RWPE2 (cell line): ENCODE results near the gene USP3.
A peak's percentile ranks its signal among the peaks of the same experiment; 100 is the strongest.

Experiments
- ATAC-seq: fragments of 200-7000 bp; cut with Tn5 transposase; 3 replicates; pipeline ENCODE4 v1.9.1; 2021; ENCODE audit warnings: low read depth
- DNase-seq: peaks from one replicate; pipeline ENCODE4 v3.0.0-alpha.2; 2020; ENCODE audit warnings: low spot score
- H3K27ac ChIP-seq: fragments of 450-650 bp; 2 replicates; pipeline ENCODE4 v1.5.1; 2017; ENCODE audit warnings: mild to moderate bottlenecking; ENCODE audit not compliant: poor library complexity, severe bottlenecking
- H3K27me3 ChIP-seq: fragments of 250-450 bp; sonication (Bioruptor Pico); 2 replicates; pipeline ENCODE4 v1.5.1; 2021; ENCODE audit warnings: mild to moderate bottlenecking, moderate library complexity; ENCODE audit not compliant: insufficient read depth, poor library complexity, severe bottlenecking
- H3K36me3 ChIP-seq: fragments of 250-450 bp; sonication (Bioruptor Pico); 2 replicates; pipeline ENCODE4 v1.5.1; 2020; ENCODE audit warnings: low read depth, mild to moderate bottlenecking, moderate library complexity
- H3K4me1 ChIP-seq: fragments of 250-450 bp; sonication (Bioruptor Pico); 2 replicates; pipeline ENCODE4 v1.5.1; 2021; ENCODE audit warnings: mild to moderate bottlenecking, moderate library complexity; ENCODE audit not compliant: insufficient read depth, poor library complexity, severe bottlenecking
- H3K4me3 ChIP-seq: fragments of 250-450 bp; sonication (Bioruptor Pico); 2 replicates; pipeline ENCODE4 v1.5.1; 2021; ENCODE audit warnings: mild to moderate bottlenecking, moderate library complexity; ENCODE audit not compliant: severe bottlenecking
- H3K9me3 ChIP-seq: fragments of 250-450 bp; sonication (Bioruptor Pico); 2 replicates; pipeline ENCODE4 v1.5.1; 2021; ENCODE audit warnings: mild to moderate bottlenecking, moderate library complexity; ENCODE audit not compliant: severe bottlenecking
- CTCF ChIP-seq: fragments of 450-650 bp; IDR thresholded peaks from one replicate; pipeline ENCODE4 v1.5.1; 2017; ENCODE audit warnings: mild to moderate bottlenecking, moderate library complexity; ENCODE audit not compliant: poor library complexity, severe bottlenecking

The USP3 gene

GRCh38 chr15:63597038-63597790 lies 92.8 kb downstream of the USP3 start, which contains the start of gene FBXL22:
Gene FBXL22, plus strand, starts transcription at chr15:63597387. Its CDS starts 6 bp downstream, at chr15:63597393.
- no peaks in the 10 kb centered on the region for H3K9me3 ChIP-seq
- H3K36me3 ChIP-seq: peaks cover 9% of the 10 kb centered on the region
- no peak for TF ChIP-seq CTCF
- H3K27me3 ChIP-seq: no peaks in the 10 kb centered on the region
- no peak for DNase-seq
- H3K27ac ChIP-seq: no peak within 1 kb of the TSS
- no peak for ATAC-seq
- H3K4me1 ChIP-seq: no peaks in the 10 kb centered on the region
- no peak within 1 kb of the TSS for H3K4me3 ChIP-seq

GRCh38 chr15:63597821-63598220 lies 93.4 kb downstream of the USP3 start:
- TF ChIP-seq CTCF: no peak
- Histone ChIP-seq H3K4me1 (no peaks in the 10 kb centered on the region), H3K27me3 (no peaks in the 10 kb centered on the region), H3K36me3 (peaks cover 8% of the 10 kb centered on the region), H3K4me3 (no peak overlapping the region), H3K27ac (no peak overlapping the region), H3K9me3 (no peaks in the 10 kb centered on the region)
- ATAC-seq (no peak), DNase-seq (no peak)

- Histone ChIP-seq H3K27ac (peak overlapping the region; percentile 33), H3K4me1 (no peaks in the 10 kb centered on the region), H3K4me3 (no peak overlapping the region), H3K27me3 (no peaks in the 10 kb centered on the region), H3K9me3 (no peaks in the 10 kb centered on the region), H3K36me3 (peaks cover 3% of the 10 kb centered on the region; the same call in 1 of the 2 replicates)
- TF ChIP-seq CTCF: no peak
- no peak for ATAC-seq
- DNase-seq: no peak
Observed at GRCh38 chr15:63598473-63599400, 94.3 kb downstream of the USP3 start.

GRCh38 chr15:63599401-63600000 lies 95.1 kb downstream of the USP3 start:
- ATAC-seq (peak; percentile 39), DNase-seq (no peak)
- H3K36me3 ChIP-seq: no peaks in the 10 kb centered on the region
- no peaks in the 10 kb centered on the region for H3K4me1 ChIP-seq
- H3K27ac ChIP-seq: peak overlapping the region; percentile 33
- no peaks in the 10 kb centered on the region for H3K27me3 ChIP-seq
- H3K9me3 ChIP-seq: no peaks in the 10 kb centered on the region
- peak overlapping the region; percentile 55 for H3K4me3 ChIP-seq
- TF ChIP-seq CTCF: peak; percentile 96
